Subcutaneous adipose tissue (tissue), 4 donors: Measurements from ENCODE around the gene ADGRD2. TPM values are rescaled to one million over a fixed set of nuclear protein-coding genes. Genes with fewer than 3 reads are reported as not detected.

Experiments used
- total RNA-seq, 4 donors: library from RNA; depleted of rRNA; stranded (reverse); fragments of >200 nt; gene quantifications; one replicate each; pipeline ENCODE4 v1.1.0, GENCODE V29; 2016
- TF ChIP-seq, protein P1 (sequence below): fragments of 450-650 bp; IDR thresholded peaks from one replicate; pipeline ENCODE4 v1.5.1; 2016; ENCODE audit warnings: low read depth, mild to moderate bottlenecking, control low read depth, antibody characterized with exemption, moderate library complexity

Gene ADGRD2
- total RNA-seq, 4 donors from 2014 or later = not detected

DNA sequence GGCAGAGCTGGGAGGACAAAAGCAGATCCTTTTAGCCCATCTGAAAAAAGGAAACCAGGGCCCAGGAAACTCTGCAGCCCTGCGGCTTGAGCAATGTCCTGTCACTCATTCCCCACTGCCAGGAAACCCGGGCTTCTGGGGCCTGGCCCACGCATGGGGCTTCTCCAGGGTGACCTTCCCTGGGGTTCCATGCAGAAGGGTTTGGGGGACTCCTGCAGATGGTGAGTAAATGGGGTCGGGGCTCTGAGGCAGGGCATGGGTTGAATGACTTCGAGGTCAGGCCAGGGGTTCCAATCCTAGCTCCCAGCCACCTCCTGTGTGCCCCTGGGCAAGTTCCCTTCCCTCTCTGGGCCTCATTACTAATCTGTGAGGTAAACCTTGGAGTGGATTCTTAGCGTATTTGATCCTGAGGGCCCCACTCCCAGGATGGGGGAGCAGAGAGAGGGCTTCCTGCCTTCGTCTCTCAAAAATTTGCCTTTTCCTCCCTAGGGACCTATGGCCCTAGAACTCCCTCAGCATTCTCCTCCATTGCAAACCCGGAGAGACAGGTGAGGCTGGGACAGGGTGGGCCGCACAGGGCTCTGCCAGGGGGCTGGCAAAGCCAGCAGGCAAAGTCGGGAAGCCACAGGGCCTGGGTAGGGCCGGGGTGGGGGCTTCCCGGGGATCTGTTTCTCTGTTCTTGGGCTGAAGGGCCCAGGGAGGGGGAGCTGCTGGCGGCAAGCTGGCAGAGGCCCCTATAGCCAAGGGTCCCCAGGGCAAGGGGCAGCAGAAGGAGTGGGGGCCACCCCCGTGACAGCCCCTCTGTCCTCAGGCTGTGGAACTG is 25.8 kb downstream of the ADGRD2 start:
- TF ChIP-seq, protein P1, sequence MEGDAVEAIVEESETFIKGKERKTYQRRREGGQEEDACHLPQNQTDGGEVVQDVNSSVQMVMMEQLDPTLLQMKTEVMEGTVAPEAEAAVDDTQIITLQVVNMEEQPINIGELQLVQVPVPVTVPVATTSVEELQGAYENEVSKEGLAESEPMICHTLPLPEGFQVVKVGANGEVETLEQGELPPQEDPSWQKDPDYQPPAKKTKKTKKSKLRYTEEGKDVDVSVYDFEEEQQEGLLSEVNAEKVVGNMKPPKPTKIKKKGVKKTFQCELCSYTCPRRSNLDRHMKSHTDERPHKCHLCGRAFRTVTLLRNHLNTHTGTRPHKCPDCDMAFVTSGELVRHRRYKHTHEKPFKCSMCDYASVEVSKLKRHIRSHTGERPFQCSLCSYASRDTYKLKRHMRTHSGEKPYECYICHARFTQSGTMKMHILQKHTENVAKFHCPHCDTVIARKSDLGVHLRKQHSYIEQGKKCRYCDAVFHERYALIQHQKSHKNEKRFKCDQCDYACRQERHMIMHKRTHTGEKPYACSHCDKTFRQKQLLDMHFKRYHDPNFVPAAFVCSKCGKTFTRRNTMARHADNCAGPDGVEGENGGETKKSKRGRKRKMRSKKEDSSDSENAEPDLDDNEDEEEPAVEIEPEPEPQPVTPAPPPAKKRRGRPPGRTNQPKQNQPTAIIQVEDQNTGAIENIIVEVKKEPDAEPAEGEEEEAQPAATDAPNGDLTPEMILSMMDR = no peak

DNA sequence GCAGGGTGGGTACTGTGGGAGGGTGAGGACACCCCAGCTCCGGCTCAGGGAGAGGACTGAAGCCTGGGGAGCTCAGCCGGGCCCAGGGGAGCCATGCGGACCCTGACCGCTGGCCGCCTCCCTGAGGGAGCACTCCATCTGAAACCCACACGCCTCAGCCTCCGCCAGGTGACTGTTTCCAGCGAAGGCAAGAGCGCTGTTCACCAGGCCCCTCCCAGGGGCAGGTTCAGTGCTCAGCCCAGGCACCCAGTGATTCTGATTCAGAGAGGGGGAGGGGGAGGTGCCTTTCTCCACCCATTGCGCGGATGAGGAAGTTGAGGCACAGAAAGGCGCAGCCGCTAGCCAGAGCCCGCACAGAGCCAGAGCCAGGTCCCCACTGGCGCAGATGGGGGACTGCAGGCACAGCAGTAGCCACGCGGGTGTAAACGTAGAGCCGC is 27.0 kb downstream of the ADGRD2 start:
- TF ChIP-seq, protein P1 = no peak

DNA sequence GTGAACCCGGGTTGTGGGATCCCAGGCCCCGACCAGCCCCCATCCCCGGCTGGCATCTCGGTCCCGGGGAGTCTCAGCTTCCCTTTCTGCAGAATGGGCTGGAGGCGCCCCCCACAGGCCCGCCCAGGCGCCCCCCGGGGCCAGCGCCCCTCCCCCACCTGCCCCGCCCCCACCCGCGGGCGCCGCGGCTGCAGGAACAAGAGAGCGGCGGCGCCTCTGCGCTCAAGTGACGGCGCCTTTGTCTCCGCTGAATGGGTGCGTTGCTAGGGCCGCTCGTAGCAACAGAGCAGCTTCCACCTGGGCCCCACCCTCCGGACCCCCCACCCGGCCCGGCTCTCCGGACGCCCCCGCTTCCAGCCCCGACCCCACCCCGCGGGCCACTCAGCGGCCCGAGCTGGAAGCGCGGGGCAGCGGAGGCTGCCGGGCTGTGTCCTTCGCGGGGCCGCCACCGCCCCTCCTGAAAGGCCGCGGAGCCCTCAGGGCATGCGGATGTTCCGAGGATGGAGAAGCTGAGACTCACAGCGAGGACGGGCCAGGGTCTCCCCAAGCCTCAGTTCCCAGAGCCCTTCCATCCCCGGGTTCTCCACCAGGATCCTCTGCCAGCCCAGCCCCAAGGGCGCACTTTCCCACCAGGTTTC is 27.5 kb downstream of the ADGRD2 start:
- TF ChIP-seq, protein P1 = no peak

DNA sequence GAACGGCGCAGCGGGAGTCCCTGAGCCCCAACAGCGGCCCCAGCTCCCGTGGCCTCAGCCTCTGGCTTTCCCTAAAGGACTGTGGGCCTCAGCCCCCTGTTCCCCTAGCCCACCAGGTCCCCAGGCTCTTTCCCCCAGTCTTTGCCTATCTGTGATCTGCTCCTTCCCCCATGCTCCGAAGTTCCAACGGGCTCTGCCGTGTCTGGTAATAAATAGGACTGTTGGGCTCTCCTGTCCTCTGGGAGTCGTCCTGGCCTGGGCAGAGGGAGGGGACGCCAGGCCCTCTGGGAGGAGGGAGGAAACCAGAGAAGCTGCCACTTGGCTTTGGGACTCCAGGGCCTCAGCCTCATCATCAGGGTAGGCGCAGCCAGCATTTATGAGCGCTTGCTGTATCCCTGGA is 28.1 kb downstream of the ADGRD2 start:
- TF ChIP-seq, protein P1 = no peak

DNA sequence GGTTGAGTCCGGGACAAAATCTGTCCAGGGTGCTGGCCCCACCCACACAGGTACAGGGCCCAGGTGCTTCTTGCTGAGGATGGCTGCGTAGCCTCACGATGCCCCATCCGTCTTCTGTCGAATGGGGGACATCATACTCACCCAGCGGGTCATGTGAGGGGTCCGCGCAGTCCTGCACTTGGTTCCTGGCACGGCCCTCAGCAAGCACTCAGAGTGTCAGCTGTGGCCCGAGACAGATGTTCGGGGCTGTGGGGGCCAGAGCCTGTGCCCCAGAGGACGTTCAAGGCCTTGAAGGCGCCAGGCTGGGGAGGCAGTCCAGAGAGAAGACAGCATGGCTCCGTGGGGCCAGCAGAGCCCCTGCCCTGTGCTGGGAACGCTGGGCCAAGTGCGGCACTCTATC is 29.1 kb downstream of the ADGRD2 start:
- TF ChIP-seq, protein P1 = no peak

DNA sequence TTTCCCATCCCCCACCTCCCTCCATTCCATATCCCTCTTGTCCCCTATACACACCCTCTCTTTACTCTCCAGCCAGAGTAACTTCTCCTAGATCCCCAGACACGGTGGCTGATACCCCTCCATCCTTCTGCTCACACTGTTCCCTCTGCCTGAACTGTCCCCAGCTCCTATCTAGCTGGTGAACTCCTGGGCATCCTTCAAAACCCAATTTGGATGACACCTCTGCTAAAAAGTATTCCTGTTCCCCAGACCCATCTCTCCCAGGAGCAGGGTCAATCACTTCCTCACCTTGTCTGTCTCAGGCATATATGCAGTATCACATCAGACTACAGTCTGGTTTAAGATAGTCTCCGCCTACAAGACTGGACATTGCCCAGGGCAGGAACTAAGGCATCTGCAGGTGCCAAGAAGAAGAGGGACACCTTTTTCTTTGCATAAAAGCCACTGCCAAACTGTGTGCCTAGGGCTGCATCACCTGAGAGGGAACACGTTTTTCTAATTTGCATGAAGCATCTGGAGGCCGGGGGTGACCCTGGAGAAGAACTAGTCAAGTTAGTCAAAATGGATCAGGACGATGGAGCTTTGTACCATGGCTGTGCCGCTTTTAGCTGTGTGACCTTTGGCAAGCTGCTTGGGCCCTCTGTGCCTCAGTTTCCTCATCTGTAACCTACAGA is 29.8 kb downstream of the ADGRD2 start:
- TF ChIP-seq, protein P1 = no peak

DNA sequence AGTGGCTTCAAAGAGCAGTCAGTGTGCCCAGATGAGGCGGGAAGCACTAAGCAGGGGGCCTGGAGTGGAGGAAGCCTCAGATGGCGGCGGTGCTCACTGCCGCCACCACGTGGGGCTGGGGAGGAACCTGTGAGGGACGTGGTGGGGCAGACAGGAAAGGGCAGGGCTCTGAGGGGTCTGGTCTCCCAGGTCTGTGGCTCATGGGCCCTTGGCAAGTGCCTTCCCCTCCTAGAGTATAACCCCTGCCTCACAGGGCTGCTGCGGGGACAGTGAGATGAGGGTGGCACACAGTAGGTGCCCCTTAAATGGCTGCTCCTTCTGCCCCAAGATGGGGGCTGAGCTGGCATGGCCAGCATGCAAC is 30.4 kb downstream of the ADGRD2 start:
- TF ChIP-seq, protein P1 = no peak
